GM21717 (cell line): Measurements from ENCODE around the gene TEX19.

Source experiments
- ATAC-seq: cut with Tn5 transposase; IDR thresholded peaks from one replicate; pipeline ENCODE4 v1.9.1; 2021; ENCODE audit warnings: mild to moderate bottlenecking, moderate library complexity; ENCODE audit not compliant: unreplicated experiment

Gene TEX19, protein sequence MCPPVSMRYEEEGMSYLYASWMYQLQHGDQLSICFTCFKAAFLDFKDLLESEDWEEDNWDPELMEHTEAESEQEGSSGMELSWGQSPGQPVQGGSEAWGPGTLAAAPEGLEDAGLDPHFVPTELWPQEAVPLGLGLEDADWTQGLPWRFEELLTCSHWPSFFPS

GRCh38 chr17:82358465-82359350 lies at the start of gene TEX19:
Gene TEX19 (plus strand): TSS chr17:82359247. CDS start chr17:82362151, 2,904 bp downstream.
- ATAC-seq = no peak

GRCh38 chr17:82309656-82310570 lies 49.1 kb upstream of the TEX19 start:
- ATAC-seq = no peak

DNA sequence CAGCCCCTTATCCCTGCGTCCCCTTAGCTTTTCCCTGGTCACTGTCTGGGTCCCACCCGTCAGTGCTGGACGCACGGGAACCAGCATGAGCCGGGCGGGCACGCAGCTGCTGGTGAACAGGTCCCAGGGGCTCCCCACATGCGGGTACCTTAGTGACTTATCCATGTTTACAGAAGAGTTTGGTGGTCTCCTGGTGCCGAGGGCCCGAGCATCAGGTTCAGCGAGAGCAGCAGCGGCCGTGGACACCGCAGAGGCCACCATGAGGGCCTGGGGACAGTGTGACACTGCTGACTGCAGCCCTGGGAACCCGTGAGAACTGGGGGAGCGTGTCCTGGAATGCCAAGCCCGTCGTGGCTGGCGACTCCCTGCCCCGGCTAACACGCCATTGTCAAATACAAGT lies 48.2 kb upstream of the TEX19 start:
- ATAC-seq = no peak

DNA sequence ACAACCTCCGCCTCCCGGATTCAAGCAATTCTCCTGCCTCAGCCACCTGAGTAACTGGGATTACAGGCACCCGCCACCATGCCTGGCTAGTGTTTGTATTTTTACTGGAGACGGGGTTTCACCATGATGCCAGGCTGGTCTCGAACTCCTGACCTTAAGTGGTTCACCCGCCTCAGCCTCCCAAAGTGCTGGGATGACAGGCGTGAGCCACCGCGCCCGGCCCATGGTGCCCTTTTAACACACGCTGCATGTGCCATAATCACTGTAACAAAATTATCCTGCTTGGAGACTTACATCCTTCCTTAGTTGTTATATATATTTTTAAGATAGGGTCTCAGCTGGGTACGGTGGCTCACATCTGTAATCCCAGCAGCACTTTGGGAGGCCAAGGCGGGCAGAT lies 47.1 kb upstream of the TEX19 start:
- ATAC-seq = no peak

DNA sequence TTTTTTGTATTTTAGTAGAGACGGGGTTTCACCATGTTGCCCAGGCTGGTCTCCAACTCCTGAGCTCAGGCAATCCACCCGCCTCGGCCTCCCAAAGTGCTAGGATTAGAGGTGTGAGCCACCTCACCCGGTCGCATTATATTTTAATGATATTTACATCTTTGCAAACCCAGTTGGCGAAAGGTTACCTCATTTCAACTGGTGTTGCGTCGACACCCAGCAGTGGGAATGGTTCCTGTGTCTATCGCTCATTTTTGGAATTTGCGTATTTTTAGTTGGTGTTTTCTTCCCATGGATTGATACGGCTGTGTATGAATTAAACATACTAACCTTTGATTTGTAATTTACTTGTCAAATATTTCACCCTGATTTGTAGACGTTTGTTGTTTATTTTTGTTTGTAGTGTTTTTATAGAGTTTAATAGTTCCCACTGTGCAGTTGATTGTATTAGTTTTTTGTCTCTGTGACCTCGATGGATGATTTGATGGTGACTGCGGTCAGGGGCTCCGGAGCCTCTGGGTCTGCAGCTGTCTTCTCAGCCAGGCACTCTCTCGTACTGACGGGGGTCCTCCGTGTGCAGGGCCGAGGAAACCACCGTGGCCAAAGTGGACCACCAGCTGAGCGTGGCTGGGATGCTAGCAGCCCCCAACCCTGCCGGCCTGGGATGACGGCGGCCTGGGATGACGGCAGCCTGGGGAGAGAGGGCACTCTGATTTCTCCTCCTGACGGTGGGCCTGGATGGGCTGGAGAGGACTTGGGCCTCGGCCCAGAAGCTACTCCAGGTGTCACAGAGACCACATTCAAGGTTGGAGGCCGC lies 45.6 kb upstream of the TEX19 start:
- no peak for ATAC-seq

DNA sequence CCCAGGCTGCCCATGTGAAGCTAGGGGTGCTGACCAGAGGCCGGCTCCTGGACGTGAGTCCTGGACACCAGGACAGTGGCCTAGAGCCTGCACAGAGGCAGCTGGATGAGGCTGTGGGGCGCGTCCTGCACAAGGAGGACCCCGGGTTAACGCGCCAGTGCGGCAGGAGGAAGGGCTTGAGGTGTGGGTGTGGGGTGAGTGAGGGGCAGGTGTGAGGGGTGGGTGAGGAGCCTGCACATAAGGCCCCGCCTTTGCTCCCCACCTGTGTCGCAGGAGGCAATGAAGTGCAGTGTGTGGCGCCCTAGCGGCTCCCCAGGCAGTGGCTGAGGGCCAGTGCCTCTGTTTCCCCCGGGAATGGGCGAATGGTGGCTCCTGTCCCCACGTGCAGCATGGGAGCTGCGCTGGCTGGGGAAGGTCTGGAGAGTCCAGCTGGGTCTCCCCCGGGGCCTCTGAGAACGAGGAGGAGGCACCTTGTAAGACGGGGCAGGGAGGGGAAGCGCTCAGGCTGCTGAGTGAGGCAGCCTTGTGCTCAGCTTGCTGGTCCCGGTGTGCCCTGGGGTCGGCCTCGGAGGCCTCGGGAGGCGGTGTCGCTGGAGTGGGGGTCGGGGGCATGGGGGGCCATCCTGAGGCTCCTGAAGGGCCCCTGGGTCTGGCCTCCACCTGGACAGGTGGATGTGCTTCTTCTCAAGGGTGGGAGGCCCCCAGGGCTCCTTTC lies 44.9 kb upstream of the TEX19 start:
- ATAC-seq = no peak

DNA sequence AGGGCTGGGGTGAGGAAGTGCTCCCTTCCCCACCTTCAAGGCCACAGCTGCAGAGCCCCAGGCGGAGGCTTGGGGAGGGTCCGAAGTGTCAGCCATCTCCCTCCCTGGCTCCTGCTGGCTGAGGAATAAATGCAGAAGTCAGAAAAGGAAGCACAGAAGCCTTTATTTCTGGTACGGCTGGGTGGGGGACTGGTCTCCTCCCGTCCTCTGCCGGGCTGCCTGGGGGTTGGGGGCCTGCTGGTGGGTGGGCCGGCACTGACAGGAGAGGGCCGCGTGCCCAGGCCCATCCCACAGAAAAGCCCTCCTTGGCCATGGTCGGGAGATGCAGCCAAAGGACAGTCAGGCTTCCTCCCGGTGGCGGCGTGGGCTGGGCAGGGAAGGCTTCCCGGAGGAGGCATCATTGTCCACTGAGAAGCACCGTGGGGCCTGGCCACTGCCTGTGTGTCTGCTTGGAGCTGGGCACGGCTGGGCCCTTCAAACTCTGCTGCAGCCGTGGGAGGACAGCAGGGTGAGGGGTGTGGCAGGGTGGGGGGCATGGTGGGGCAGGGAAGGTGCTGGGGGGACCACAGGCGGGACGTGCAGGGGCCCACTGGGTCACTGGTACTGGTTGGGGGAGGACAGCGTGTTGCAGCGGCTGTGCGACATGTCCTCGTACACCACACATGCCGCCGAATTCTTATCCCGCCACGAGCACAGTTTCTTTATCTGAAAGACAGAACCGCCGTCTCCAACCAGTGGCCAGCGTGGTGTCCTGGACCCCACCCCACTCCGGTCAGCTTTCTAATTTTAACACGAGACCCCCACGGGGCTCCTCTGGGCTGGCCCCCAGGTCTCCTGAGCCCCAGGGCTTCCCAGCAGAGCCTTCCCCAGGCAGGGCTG lies 44.1 kb upstream of the TEX19 start:
- no peak for ATAC-seq

- ATAC-seq = no peak
Measured at GRCh38 chr17:82315703-82316358, 43.2 kb upstream of the TEX19 start.

- ATAC-seq = no peak
Measured at GRCh38 chr17:82316651-82317393, 42.2 kb upstream of the TEX19 start.

DNA sequence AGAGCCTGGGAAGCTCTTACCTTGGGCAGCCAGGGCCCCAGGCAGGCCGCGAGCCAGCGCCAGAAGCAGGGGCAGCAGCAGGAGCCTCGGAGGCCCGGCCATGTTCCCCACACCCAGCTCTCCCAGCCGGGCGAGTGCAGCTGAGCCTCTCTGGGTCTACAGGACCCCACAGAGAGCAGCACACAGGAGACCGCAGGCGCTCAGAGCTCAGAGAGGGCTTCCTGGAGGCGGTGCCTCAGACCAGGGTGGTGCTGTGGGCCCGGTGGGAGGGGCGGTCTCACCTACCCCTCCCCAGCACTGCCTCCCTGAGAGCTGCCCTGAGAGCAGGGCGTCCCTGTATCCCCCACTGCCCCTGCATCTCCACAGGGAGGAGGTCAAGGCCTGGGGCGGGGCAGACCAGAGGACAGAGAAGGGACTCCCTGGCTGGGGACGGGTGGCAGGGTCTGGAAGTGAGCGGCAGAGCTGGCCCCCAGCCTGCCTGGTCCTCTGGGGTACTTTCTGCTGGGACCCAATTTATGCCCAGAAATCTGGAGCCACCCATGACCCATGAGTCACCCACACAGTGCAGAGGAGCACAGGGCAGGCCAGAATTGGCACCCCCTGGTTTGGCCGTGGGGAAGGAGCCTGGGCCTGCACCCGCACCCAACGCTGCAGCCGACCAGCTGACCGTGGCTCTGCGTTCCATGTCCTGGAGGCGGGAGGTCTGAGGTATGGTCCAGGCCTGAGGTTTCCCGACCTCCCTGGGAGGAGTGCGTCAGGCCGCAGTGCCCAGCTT lies 41.5 kb upstream of the TEX19 start, which contains the start of gene CD7:
CD7 (minus strand) TSS at position 215 of the 775 bp plus-strand sequence; CDS start at position 102, 113 bp downstream.
- ATAC-seq = no peak

DNA sequence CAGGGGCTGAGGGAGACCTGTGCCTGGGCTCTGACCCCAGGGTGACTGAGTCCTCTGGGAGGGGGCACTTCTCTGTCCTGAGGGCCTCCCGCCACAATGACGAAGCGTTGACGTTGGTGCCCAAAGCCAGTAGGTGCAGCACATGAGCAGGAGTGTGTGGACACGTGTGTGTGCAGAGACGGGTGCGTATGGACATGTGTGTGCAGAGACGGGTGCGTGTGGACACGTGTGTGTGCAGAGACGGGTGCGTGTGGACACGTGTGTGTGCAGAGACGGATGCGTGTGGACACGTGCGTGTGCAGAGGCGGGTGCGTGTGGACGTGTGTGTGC lies 40.9 kb upstream of the TEX19 start:
- ATAC-seq = no peak

GRCh38 chr17:82318772-82319606 lies 40.1 kb upstream of the TEX19 start:
- ATAC-seq = no peak

DNA sequence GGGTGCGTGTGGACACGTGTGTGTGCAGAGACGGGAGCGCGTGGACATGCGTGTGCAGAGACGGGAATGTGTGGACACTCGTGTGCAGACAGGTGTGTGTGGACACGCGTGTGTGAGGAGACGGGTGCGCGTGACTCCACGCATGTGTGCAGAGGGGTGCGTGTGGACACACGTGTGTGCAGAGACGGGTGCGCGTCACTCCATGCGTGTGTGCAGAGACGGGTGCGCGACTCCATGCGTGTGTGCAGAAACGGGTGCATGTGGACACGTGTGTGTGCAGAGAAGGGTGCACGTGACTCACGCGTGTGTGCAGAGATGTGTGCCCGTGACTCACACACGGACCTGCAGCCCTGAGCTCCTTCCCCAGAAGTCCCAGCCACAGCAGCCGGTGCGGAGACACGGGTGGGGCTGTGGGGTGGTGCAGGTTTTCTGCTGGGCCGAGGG lies 39.4 kb upstream of the TEX19 start:
- no peak for ATAC-seq

GRCh38 chr17:82320140-82320840 lies 38.8 kb upstream of the TEX19 start:
- ATAC-seq = no peak
